ENCODE measurements around the gene NR1D1.

NR1D1 gene

DNA sequence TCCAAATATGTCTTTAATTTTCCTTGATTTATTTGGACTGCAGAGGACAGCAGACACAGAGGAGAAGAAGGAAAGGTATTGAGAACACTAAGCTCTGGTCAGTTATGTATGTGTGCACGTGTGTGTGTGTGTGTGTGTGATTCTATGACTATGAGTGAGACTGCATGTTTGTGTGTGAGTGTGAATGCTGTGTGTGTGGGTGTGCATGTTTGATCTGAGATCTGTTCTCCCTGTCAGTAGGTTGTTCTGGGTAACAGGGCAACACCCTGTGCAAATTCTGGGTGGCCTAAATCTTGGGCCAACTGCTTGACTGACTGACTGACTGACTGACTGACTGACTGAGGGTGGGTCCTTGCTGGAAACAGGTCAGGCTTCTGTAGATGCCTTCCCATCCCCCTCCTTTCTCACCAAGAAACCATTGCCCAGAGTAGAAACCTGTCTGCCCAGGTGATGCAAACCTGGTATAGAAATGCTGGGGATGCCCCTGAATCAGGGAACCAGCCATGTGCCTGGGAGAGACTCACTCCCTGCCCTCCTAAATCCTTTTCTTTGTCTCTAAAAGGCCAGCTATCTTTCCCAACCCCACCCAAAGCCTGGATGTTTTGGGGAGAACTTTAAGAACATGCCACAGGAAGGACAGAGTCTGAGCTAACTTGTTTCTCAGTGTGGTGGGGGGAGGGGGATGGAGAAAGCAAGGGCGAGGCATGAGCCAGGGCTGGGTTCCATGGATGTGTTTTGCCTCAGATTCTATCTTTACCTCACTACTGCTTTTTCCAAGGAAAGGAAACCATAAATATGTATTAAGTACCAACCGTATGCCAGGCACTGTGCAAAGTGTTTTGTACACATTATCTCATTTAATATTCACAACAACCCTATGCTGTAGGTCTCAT is 4.5 kb upstream of the NR1D1 start:
- no peaks in the 10 kb centered on the region for H3K9me2 ChIP-seq (ENCODE audit: low read depth, low read length)
- no peaks in the 10 kb centered on the region for H3K79me2 ChIP-seq (ENCODE audit: insufficient read depth, low read length)
- no peaks in the 10 kb centered on the region for H4K20me1 ChIP-seq (ENCODE audit: insufficient read depth, low read length)
- H3F3A ChIP-seq (ENCODE audit: insufficient read depth, low read length): no peaks in the 10 kb centered on the region
- H3K9ac ChIP-seq (ENCODE audit: low read length): no peak overlapping the region
- no peak for TF ChIP-seq EZH2 (IDR thresholded peaks at IDR 0.05; ENCODE audit: borderline replicate concordance, low read length)
- TF ChIP-seq, protein P1, sequence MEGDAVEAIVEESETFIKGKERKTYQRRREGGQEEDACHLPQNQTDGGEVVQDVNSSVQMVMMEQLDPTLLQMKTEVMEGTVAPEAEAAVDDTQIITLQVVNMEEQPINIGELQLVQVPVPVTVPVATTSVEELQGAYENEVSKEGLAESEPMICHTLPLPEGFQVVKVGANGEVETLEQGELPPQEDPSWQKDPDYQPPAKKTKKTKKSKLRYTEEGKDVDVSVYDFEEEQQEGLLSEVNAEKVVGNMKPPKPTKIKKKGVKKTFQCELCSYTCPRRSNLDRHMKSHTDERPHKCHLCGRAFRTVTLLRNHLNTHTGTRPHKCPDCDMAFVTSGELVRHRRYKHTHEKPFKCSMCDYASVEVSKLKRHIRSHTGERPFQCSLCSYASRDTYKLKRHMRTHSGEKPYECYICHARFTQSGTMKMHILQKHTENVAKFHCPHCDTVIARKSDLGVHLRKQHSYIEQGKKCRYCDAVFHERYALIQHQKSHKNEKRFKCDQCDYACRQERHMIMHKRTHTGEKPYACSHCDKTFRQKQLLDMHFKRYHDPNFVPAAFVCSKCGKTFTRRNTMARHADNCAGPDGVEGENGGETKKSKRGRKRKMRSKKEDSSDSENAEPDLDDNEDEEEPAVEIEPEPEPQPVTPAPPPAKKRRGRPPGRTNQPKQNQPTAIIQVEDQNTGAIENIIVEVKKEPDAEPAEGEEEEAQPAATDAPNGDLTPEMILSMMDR (IDR thresholded peaks at IDR 0.05; ENCODE audit: low read length): no peak
- H2AFZ ChIP-seq (ENCODE audit: low read length): no peak overlapping the region
- no peaks in the 10 kb centered on the region for H3K9me3 ChIP-seq (ENCODE audit: low read length)
- H3K27ac ChIP-seq (ENCODE audit: low read depth, low read length, poor library complexity, severe bottlenecking): no peak overlapping the region
- H3K4me1 ChIP-seq (ENCODE audit: insufficient read depth, low read length, severe bottlenecking): peaks cover 40% of the 10 kb centered on the region
- no peak overlapping the region for H3K4me2 ChIP-seq (ENCODE audit: low read length)
- H3K27me3 ChIP-seq (ENCODE audit: insufficient read depth, low read length): no peaks in the 10 kb centered on the region; the same call in 1 of the 2 replicates
- H3K4me3 ChIP-seq (ENCODE audit: low read depth, low read length, poor library complexity, severe bottlenecking): no peak overlapping the region
- no peaks in the 10 kb centered on the region for H3K36me3 ChIP-seq (ENCODE audit: insufficient read depth, low read length)

DNA sequence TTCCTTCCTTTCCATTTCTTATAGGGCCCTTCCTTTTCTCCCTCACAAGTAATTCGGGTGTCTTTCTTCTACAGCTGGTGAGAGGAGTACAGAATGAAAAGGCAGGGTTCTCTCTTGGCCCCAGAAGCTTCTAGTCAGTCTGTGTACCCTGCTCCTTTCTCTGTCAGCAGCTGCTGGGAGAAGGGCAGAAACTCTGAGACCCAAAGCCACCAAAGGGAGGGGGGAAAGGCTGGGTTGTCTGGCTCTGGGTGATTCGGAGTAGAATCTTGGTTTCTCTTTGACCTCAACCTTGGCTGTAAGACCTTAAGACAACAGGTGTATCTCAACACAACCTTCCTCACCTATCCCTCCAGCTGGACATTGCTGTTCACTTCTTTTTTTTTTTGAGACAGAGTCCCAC is 3.3 kb upstream of the NR1D1 start:
- Histone ChIP-seq H3K4me3 (ENCODE audit: low read depth, low read length, poor library complexity, severe bottlenecking) (no peak overlapping the region), H3K9me3 (ENCODE audit: low read length) (no peaks in the 10 kb centered on the region), H3K9ac (ENCODE audit: low read length) (no peak overlapping the region), H3K27ac (ENCODE audit: low read depth, low read length, poor library complexity, severe bottlenecking) (no peak overlapping the region), H4K20me1 (ENCODE audit: insufficient read depth, low read length) (no peaks in the 10 kb centered on the region), H3K4me2 (ENCODE audit: low read length) (no peak overlapping the region), H3K4me1 (ENCODE audit: insufficient read depth, low read length, severe bottlenecking) (peaks cover 49% of the 10 kb centered on the region), H3K9me2 (ENCODE audit: low read depth, low read length) (no peaks in the 10 kb centered on the region), H3K36me3 (ENCODE audit: insufficient read depth, low read length) (no peaks in the 10 kb centered on the region), H3K79me2 (ENCODE audit: insufficient read depth, low read length) (no peaks in the 10 kb centered on the region), H3F3A (ENCODE audit: insufficient read depth, low read length) (no peaks in the 10 kb centered on the region), H3K27me3 (ENCODE audit: insufficient read depth, low read length) (no peaks in the 10 kb centered on the region; the same call in 1 of the 2 replicates), H2AFZ (ENCODE audit: low read length) (no peak overlapping the region)
- TF ChIP-seq, protein P1 (IDR thresholded peaks at IDR 0.05; ENCODE audit: low read length): no peak
- no peak for TF ChIP-seq EZH2 (IDR thresholded peaks at IDR 0.05; ENCODE audit: borderline replicate concordance, low read length)

DNA sequence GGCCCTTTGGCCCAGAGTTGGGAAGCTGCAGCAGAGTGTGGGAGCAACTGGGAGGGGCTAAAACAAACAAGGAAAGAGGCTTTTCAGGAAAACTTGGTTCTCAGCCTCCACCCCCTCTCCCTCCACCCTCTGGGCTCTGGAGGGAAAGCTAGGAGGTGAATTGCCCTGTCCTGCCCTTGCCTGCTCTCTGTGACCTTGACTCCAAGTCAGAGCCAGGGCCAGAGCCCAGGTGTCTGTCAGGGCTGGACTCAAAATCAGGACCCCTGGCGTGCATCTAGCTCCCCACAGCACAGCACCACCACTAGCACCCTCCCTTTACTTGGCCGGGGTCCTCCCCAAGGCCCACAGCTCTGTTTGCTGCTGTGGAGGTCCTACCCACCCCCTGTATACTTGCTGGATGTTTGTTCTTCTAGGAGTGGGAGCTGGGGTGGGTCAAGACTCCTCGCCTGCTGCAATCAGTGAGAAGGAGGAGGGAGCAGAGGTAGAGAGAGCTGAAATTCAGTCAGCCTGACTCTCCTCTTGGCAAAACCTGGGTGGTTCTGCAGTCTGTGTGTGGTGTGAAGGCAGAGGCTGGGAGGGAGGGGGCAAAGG is 2.8 kb upstream of the NR1D1 start:
- H3K9ac ChIP-seq (ENCODE audit: low read length): no peak overlapping the region
- no peak overlapping the region for H3K4me3 ChIP-seq (ENCODE audit: low read depth, low read length, poor library complexity, severe bottlenecking)
- TF ChIP-seq, protein P1 (IDR thresholded peaks at IDR 0.05; ENCODE audit: low read length): no peak
- TF ChIP-seq EZH2 (IDR thresholded peaks at IDR 0.05; ENCODE audit: borderline replicate concordance, low read length): no peak
- no peaks in the 10 kb centered on the region for H4K20me1 ChIP-seq (ENCODE audit: insufficient read depth, low read length)
- H3K36me3 ChIP-seq (ENCODE audit: insufficient read depth, low read length): 0 out of 2 replicates have a peak, but pooled peaks cover 3% of the 10 kb centered on the region
- no peak overlapping the region for H3K27ac ChIP-seq (ENCODE audit: low read depth, low read length, poor library complexity, severe bottlenecking)
- H3K9me2 ChIP-seq (ENCODE audit: low read depth, low read length): no peaks in the 10 kb centered on the region
- H3K27me3 ChIP-seq (ENCODE audit: insufficient read depth, low read length): no peaks in the 10 kb centered on the region; the same call in 1 of the 2 replicates
- H3K79me2 ChIP-seq (ENCODE audit: insufficient read depth, low read length): no peaks in the 10 kb centered on the region
- H3K9me3 ChIP-seq (ENCODE audit: low read length): no peaks in the 10 kb centered on the region
- H3K4me2 ChIP-seq (ENCODE audit: low read length): no peak overlapping the region
- no peaks in the 10 kb centered on the region for H3F3A ChIP-seq (ENCODE audit: insufficient read depth, low read length)
- H3K4me1 ChIP-seq (ENCODE audit: insufficient read depth, low read length, severe bottlenecking): peaks cover 49% of the 10 kb centered on the region
- no peak overlapping the region for H2AFZ ChIP-seq (ENCODE audit: low read length)

Measured in OCI-LY1 (cell line).